NCI-H1436 (cell line): ENCODE results near the gene THOC7.

Source experiments
- DNase-seq: peaks from one replicate; lab custom pipeline; 2025; lab: John Stamatoyannopoulos, UW

Gene THOC7

GRCh38 chr3:63842127-63842526 lies 21.5 kb downstream of the THOC7 start:
- DNase-seq, result no peak

GRCh38 chr3:63841704-63842103 lies 21.9 kb downstream of the THOC7 start:
- no peak for DNase-seq

GRCh38 chr3:63832395-63832794 lies 31.2 kb downstream of the THOC7 start:
- DNase-seq, result no peak

GRCh38 chr3:63830526-63830925 lies 33.1 kb downstream of the THOC7 start:
- DNase-seq, result no peak

GRCh38 chr3:63824309-63824708 lies 39.3 kb downstream of the THOC7 start:
- no peak for DNase-seq

GRCh38 chr3:63819151-63819398 lies 44.5 kb downstream of the THOC7 start, which contains the start of gene C3orf49:
TSS of gene C3orf49 (plus strand) at chr3:63819299. CDS start at chr3:63819472, 173 bp downstream.
- no peak for DNase-seq

- DNase-seq, result peak; percentile 26
Observed at GRCh38 chr3:63818282-63819150, 45.1 kb downstream of the THOC7 start.

GRCh38 chr3:63817225-63817624 lies 46.4 kb downstream of the THOC7 start:
- DNase-seq, result no peak

- no peak for DNase-seq
Observed at GRCh38 chr3:63814237-63814636, 49.4 kb downstream of the THOC7 start.

GRCh38 chr3:63809607-63810006 lies 54.0 kb downstream of the THOC7 start:
- DNase-seq, result no peak

- no peak for DNase-seq
Observed at GRCh38 chr3:63808633-63809032, 55.0 kb downstream of the THOC7 start.

GRCh38 chr3:63807961-63808565 lies 55.5 kb downstream of the THOC7 start:
- DNase-seq, result no peak

GRCh38 chr3:63803911-63804310 lies 59.7 kb downstream of the THOC7 start:
- DNase-seq, result no peak

- DNase-seq, result no peak
Observed at GRCh38 chr3:63800097-63800496, 63.5 kb downstream of the THOC7 start.

- no peak for DNase-seq
Observed at GRCh38 chr3:63798949-63799348, 64.7 kb downstream of the THOC7 start.

GRCh38 chr3:63798544-63798943 lies 65.1 kb downstream of the THOC7 start:
- DNase-seq, result no peak

- DNase-seq, result no peak
Observed at GRCh38 chr3:63795438-63795837, 68.2 kb downstream of the THOC7 start.

GRCh38 chr3:63791974-63792373 lies 71.6 kb downstream of the THOC7 start:
- no peak for DNase-seq
